ENCODE results near the gene WDR82.

Gene WDR82

GRCh38 chr3:52231502-52232278 is 46.8 kb downstream of the WDR82 start:
- Histone ChIP-seq H3K4me1 (ENCODE audit: control insufficient read depth, insufficient read depth, low read length) (peaks cover 5% of the 10 kb centered on the region), H3K4me2 (ENCODE audit: low read length) (no peak overlapping the region), H3K9me3 (replicated peaks; ENCODE audit: low read length) (no peaks in the 10 kb centered on the region), H3K36me3 (ENCODE audit: insufficient read depth, low read length) (peaks cover 56% of the 10 kb centered on the region), H3K9ac (ENCODE audit: low read depth, low read length) (no peak overlapping the region), H3K27me3 (ENCODE audit: control insufficient read depth, insufficient read depth, low read length) (no peaks in the 10 kb centered on the region), H3K4me3 (ENCODE audit: low read length) (no peak overlapping the region)

- Histone ChIP-seq H3K9ac (ENCODE audit: low read depth, low read length) (no peak overlapping the region), H3K4me2 (ENCODE audit: low read length) (no peak overlapping the region), H3K36me3 (ENCODE audit: insufficient read depth, low read length) (peaks cover 56% of the 10 kb centered on the region), H3K27me3 (ENCODE audit: control insufficient read depth, insufficient read depth, low read length) (no peaks in the 10 kb centered on the region), H3K9me3 (replicated peaks; ENCODE audit: low read length) (no peaks in the 10 kb centered on the region), H3K4me3 (ENCODE audit: low read length) (no peak overlapping the region), H3K4me1 (ENCODE audit: control insufficient read depth, insufficient read depth, low read length) (no peaks in the 10 kb centered on the region)
Measured at GRCh38 chr3:52230889-52231499, 47.5 kb downstream of the WDR82 start.

GRCh38 chr3:52230461-52230860 is 48.0 kb downstream of the WDR82 start:
- H3K4me3 ChIP-seq (ENCODE audit: low read length), result no peak overlapping the region
- H3K4me1 ChIP-seq (ENCODE audit: control insufficient read depth, insufficient read depth, low read length), result no peaks in the 10 kb centered on the region

GRCh38 chr3:52229656-52230055 is 48.8 kb downstream of the WDR82 start:
- no peak overlapping the region for H3K4me2 ChIP-seq (ENCODE audit: low read length)
- no peaks in the 10 kb centered on the region for H3K27me3 ChIP-seq (ENCODE audit: control insufficient read depth, insufficient read depth, low read length)
- no peaks in the 10 kb centered on the region for H3K4me1 ChIP-seq (ENCODE audit: control insufficient read depth, insufficient read depth, low read length)
- peaks cover 50% of the 10 kb centered on the region for H3K36me3 ChIP-seq (ENCODE audit: insufficient read depth, low read length)
- no peak overlapping the region for H3K4me3 ChIP-seq (ENCODE audit: low read length)
- H3K9me3 ChIP-seq (replicated peaks; ENCODE audit: low read length), result no peaks in the 10 kb centered on the region
- H3K9ac ChIP-seq (ENCODE audit: low read depth, low read length), result no peak overlapping the region

More at GRCh38 chr3:52230461-52230860, 48.0 kb downstream of the WDR82 start:
- Histone ChIP-seq H3K36me3 (ENCODE audit: insufficient read depth, low read length) (peaks cover 56% of the 10 kb centered on the region), H3K27me3 (ENCODE audit: control insufficient read depth, insufficient read depth, low read length) (no peaks in the 10 kb centered on the region), H3K9me3 (replicated peaks; ENCODE audit: low read length) (no peaks in the 10 kb centered on the region), H3K4me2 (ENCODE audit: low read length) (no peak overlapping the region), H3K9ac (ENCODE audit: low read depth, low read length) (no peak overlapping the region)

GRCh38 chr3:52228751-52229291 is 49.6 kb downstream of the WDR82 start:
- Histone ChIP-seq H3K9ac (ENCODE audit: low read depth, low read length) (no peak overlapping the region), H3K4me2 (ENCODE audit: low read length) (no peak overlapping the region), H3K4me3 (ENCODE audit: low read length) (no peak overlapping the region), H3K36me3 (ENCODE audit: insufficient read depth, low read length) (peaks cover 43% of the 10 kb centered on the region), H3K9me3 (replicated peaks; ENCODE audit: low read length) (no peaks in the 10 kb centered on the region), H3K4me1 (ENCODE audit: control insufficient read depth, insufficient read depth, low read length) (no peaks in the 10 kb centered on the region), H3K27me3 (ENCODE audit: control insufficient read depth, insufficient read depth, low read length) (no peaks in the 10 kb centered on the region)

- H3K4me2 ChIP-seq (ENCODE audit: low read length), result no peak overlapping the region
- H3K36me3 ChIP-seq (ENCODE audit: insufficient read depth, low read length), result peaks cover 42% of the 10 kb centered on the region
- no peaks in the 10 kb centered on the region for H3K9me3 ChIP-seq (replicated peaks; ENCODE audit: low read length)
- H3K9ac ChIP-seq (ENCODE audit: low read depth, low read length), result no peak overlapping the region
- no peak overlapping the region for H3K4me3 ChIP-seq (ENCODE audit: low read length)
- no peaks in the 10 kb centered on the region for H3K27me3 ChIP-seq (ENCODE audit: control insufficient read depth, insufficient read depth, low read length)
- H3K4me1 ChIP-seq (ENCODE audit: control insufficient read depth, insufficient read depth, low read length), result no peaks in the 10 kb centered on the region
Measured at GRCh38 chr3:52228266-52228665, 50.2 kb downstream of the WDR82 start.

GRCh38 chr3:52227766-52228165 is 50.7 kb downstream of the WDR82 start:
- Histone ChIP-seq H3K4me1 (ENCODE audit: control insufficient read depth, insufficient read depth, low read length) (no peaks in the 10 kb centered on the region), H3K9ac (ENCODE audit: low read depth, low read length) (no peak overlapping the region), H3K27me3 (ENCODE audit: control insufficient read depth, insufficient read depth, low read length) (no peaks in the 10 kb centered on the region), H3K4me2 (ENCODE audit: low read length) (no peak overlapping the region), H3K9me3 (replicated peaks; ENCODE audit: low read length) (no peaks in the 10 kb centered on the region), H3K36me3 (ENCODE audit: insufficient read depth, low read length) (peaks cover 42% of the 10 kb centered on the region), H3K4me3 (ENCODE audit: low read length) (no peak overlapping the region)

- Histone ChIP-seq H3K4me3 (ENCODE audit: low read length) (no peak overlapping the region), H3K9ac (ENCODE audit: low read depth, low read length) (no peak overlapping the region), H3K4me1 (ENCODE audit: control insufficient read depth, insufficient read depth, low read length) (no peaks in the 10 kb centered on the region), H3K27me3 (ENCODE audit: control insufficient read depth, insufficient read depth, low read length) (no peaks in the 10 kb centered on the region), H3K9me3 (replicated peaks; ENCODE audit: low read length) (no peaks in the 10 kb centered on the region), H3K4me2 (ENCODE audit: low read length) (no peak overlapping the region), H3K36me3 (ENCODE audit: insufficient read depth, low read length) (peaks cover 38% of the 10 kb centered on the region)
Measured at GRCh38 chr3:52227117-52227516, 51.3 kb downstream of the WDR82 start.

- H3K36me3 ChIP-seq (ENCODE audit: insufficient read depth, low read length), result peaks cover 33% of the 10 kb centered on the region
- no peak overlapping the region for H3K4me3 ChIP-seq (ENCODE audit: low read length)
- H3K4me1 ChIP-seq (ENCODE audit: control insufficient read depth, insufficient read depth, low read length), result no peaks in the 10 kb centered on the region
- H3K27me3 ChIP-seq (ENCODE audit: control insufficient read depth, insufficient read depth, low read length), result no peaks in the 10 kb centered on the region
- H3K9ac ChIP-seq (ENCODE audit: low read depth, low read length), result no peak overlapping the region
- H3K4me2 ChIP-seq (ENCODE audit: low read length), result no peak overlapping the region
- no peaks in the 10 kb centered on the region for H3K9me3 ChIP-seq (replicated peaks; ENCODE audit: low read length)
Measured at GRCh38 chr3:52226229-52226817, 52.1 kb downstream of the WDR82 start.

- Histone ChIP-seq H3K27me3 (ENCODE audit: control insufficient read depth, insufficient read depth, low read length) (no peaks in the 10 kb centered on the region), H3K9ac (ENCODE audit: low read depth, low read length) (no peak within 1 kb of the TSS), H3K36me3 (ENCODE audit: insufficient read depth, low read length) (peaks cover 26% of the 10 kb centered on the region), H3K4me2 (ENCODE audit: low read length) (no peak within 1 kb of the TSS), H3K4me1 (ENCODE audit: control insufficient read depth, insufficient read depth, low read length) (no peaks in the 10 kb centered on the region), H3K9me3 (replicated peaks; ENCODE audit: low read length) (no peaks in the 10 kb centered on the region), H3K4me3 (ENCODE audit: low read length) (no peak within 1 kb of the TSS)
Measured at GRCh38 chr3:52225452-52226228, 52.8 kb downstream of the WDR82 start, which contains the start of gene TLR9. Gene TLR9 (minus strand): TSS chr3:52225645. CDS start chr3:52225529, 116 bp downstream.

Measured in skeletal muscle satellite cell (primary cell).